ENCODE data around the gene CLTB.
"Not testable (repeated sequence)": the region's sequence is repeated elsewhere in the genome, so short reads cannot be mapped to it uniquely, and the experiment has no call there.

The CLTB gene, protein sequence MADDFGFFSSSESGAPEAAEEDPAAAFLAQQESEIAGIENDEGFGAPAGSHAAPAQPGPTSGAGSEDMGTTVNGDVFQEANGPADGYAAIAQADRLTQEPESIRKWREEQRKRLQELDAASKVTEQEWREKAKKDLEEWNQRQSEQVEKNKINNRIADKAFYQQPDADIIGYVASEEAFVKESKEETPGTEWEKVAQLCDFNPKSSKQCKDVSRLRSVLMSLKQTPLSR

DNA sequence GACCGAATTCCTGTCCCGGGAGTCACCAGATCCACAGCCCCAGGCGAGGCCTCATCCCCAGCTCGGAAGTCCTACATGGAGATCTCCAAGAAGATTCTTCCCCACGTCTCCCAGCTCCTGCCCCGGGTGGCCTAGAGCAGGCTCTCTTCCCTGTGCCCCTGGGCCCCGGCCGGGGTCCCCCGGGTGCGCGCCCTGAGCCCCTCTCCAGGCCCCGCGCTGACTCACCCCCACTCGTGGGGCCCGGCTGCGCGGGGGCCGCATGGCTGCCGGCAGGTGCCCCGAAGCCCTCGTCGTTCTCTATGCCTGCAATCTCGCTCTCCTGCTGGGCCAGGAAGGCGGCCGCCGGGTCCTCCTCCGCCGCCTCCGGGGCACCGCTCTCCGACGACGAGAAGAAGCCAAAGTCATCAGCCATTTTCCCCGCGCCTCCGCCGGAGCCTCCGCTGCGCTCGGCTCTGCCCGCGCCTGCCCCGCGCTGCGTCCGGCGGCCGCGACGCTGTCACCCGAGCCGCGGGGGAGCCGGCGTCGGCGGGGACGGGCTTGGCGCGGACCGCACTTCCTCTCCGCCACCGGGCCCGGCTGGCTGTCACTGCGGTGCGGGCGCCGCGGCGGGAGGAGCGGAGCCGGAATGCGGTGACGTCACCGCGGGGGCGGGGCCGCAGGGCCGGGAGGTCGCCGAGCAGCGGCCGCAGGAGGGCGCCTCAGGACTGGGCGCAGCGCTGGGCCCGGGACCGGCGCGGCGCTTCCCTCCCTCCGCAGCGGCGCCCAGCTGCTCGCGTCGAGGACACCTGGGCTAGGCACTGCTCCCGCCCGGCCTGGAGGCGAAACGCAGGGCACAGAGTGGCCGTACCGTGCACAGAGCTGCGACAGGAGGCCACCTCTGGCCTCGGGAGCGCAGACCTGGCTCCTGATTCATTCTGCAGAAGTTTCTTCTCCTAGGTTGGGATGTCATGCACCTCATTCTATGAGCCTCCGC lies at the start of gene CLTB:
Gene CLTB (minus strand): TSS at position 588 of the 973 bp plus-strand sequence. CDS start 176 bp downstream, at position 412.
- DNase-seq (ENCODE audit: low read depth in 2 of 2, low spot score in 1 of 2) = peak; percentile 70 to 77

DNA sequence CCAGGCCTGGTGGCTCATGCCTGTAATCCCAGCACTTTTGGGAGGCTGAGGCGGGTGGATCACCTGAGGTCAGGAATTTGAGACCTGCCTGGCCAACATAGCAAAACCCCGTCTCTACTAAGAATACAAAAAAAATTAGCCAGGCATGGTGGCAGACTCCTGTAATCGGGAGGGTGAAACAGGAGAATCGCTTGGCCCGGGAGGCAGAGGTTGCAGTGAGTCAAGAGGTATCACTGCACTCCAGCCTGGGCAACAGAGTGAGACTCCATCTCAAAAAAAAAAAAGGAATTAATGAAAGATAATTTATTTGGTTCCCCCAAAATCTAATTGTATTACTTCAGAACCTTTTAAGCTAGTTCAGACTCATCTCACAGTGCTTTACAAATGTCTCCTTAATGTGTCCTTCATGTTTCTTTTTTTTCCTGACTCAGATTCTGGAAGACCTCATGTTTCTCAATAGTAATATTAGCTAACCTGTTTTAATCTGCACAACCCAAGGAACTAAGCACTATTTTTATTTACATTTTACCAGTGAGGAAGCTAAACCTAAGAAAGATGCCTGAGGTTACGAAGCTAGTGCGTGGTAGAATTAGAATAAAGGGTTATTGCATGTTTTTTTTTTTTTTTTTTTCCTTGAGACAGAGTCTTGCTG lies 46.9 kb upstream of the CLTB start:
- no peak for DNase-seq (ENCODE audit: low read depth in 2 of 2, low spot score in 1 of 2)

DNA sequence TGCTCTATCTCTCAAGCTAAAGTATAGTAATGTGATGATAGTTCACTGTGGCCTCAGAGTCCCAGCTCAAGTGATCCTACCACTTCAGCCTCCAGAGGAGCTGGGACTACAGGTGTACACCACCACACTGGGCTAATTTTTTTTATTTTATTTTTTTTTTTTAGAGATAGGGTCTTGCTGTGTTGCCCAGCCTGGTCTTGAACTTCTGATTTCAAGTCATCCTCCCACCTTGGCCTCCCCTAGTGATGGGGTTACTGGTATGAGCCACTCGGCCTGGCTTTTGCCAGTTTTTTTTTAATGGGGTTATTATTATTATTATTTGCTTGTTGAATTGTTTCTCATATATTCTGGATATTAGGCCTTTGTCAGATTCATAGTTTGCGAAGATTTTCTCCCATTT lies 45.0 kb upstream of the CLTB start:
- DNase-seq (ENCODE audit: low read depth in 2 of 2, low spot score in 1 of 2) = no peak

DNA sequence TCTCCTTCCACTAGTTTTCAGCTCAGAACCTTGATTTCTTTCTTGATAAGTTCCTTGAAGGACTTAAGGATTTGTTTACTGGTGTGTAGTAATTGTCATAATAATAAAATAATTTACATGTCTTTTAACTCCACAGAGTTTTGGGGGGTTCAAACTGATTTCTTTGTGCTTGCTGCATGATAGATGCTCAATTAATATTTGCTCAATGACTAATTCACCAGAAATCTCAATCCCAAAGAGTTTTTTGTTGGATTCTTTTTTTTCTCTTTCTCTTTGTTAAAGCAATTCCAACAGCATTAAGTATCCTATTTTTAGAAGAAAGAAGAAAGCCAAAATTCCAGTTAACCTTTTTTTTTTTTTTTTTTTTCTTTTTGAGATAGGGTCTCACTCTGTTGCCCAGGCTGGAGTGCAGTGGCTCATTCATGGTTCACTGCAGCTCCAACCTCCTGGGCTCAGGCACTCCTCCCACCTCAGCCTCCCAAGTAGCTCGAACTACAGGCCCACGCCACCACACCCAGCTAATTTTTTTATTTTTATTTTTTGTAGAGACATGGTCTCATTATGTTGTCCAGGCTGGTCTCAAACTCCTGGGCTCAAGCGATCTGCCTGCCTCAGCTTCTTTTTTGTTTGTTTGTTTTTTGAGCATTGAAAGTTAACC lies 42.7 kb upstream of the CLTB start:
- no peak for DNase-seq (ENCODE audit: low read depth in 2 of 2, low spot score in 1 of 2)

DNA sequence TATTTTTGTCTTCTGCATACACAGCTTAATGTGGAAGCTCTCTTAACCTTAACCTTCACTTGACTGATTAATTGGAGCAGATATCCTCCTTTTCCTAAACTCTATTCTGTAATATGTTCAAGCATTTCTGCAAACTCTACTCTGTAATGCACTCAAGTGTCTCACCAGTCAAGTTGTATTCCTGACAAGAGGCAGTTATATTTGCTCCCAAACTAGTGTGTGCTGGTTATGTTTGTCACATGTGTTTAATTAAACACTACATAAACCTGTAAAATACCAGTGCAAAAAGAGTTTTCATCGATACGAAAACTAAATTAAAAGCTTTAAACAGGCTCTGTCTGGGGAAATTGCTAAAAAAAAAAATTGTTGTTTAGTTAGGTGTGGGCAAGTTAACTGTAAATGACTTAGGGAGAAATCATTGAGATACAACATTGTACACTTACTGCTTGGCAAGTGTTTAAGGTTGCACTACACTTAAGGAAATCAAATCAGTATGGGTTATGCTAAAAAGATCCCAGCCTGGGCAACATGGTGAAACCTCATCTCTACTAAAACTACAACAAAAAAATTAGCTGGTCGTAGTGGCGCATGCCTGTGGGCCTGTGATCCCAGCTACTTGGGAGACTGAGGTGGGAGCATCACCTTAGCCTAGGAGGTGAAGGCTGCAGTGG lies 38.5 kb upstream of the CLTB start:
- DNase-seq (ENCODE audit: low read depth in 2 of 2, low spot score in 1 of 2) = no peak

DNA sequence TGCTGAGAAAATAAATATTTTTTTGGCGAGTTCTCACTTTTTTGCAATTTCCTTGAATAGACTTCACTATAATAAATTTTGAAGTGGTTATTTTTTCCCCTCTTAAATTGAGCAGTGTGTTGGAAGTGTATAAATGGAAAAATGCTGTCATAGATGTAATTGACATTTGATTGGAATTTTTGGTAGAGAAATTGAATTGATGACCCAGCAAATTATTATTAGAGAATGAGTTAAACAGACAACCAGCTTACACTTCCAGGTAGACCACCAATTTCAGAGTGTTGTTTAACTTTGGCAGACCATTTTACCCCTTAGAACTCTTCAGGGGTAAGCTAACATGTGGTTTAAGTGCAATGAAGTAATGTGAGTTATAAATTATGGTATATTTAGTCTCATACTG lies 33.7 kb upstream of the CLTB start:
- DNase-seq (ENCODE audit: low read depth in 2 of 2, low spot score in 1 of 2) = no peak

DNA sequence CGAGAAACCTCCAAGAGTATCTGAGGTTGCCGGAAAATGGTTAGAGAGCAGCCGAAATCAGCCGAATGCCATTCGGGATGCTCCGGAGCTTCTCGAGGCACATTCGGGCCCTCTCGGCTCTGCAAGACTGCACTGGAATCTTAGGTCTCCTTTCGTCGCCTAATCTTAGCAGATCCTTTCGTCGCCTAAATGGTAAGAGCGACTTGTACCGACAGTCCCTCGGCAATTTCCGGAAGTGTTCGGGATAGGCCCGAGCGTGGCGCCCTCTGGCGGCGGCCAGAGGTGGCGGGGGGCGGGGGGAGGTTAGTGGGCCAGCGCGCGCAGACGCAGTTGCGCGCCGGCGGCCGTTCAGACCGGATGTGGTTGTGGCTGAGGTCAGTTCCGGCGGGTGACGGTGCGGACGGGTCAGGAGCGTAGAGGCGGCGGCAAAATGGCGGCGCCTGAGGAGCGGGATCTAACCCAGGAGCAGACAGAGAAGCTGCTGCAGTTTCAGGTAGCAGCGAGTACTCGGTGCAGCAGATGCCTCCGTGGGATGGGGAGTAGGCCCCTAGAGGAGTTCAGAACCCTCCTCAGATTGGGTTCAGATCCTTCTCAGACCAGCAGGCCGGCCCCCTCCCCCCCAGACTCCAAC lies 31.8 kb upstream of the CLTB start, which contains the start of gene FAF2:
Gene FAF2 (plus strand): TSS at position 408 of the 631 bp plus-strand sequence. CDS start 23 bp downstream, at position 431.
- peak; percentile 93 to 96 for DNase-seq (ENCODE audit: low read depth in 2 of 2, low spot score in 1 of 2)

DNA sequence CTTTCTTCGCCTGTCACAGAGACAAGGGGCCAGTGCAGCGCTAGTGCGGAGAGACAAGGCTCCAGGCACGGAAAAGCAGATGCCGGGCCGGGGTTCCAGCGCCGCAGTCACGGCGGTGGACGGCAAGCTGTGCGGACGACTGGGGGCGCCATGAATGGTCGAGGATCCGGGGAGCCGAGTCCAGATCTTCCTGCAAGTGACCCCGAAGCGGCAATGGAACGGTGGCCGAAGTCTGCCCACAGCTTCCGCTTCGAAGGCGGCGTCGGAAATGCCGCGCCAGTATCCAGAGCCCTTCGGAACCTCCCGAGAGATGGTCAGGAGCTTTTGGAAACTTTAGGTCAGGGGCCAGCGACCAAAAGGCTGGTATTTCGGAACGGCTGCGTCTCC lies 31.2 kb upstream of the CLTB start:
- no peak for DNase-seq (ENCODE audit: low read depth in 2 of 2, low spot score in 1 of 2)

DNA sequence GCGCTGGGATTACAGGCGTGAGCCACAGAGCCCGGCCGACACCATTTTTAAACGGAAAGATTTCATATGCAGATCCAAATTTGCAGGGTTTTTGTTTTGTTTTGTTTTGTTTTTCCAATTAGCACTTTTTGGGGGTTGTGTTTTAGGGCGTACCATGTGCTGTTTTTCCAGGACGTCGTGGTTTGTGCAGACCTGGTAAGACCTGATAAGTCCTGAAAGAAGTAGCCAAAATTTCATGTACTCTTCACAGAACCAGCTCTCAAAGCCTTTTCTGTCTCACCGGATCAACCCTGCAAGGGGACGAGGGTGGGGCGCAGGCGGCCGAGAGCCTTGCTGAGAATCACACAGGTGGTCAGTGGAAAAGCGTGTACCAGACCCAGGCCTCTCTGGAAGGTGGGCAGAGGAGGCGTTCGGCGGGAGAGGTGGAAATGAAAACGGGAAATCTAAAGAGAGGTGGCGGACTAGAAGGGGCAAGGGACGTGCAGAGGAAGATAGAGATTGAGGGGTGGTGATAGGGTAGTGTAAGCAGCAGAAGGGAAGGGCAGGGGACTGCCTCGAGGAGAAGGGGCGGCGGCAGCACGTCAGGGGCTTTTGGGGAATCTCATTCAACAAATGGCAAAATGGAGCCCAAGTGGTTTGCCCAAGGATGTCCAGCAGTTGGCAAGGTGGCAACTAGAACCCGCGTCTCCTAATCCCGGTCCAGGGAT lies 30.7 kb upstream of the CLTB start:
- DNase-seq (ENCODE audit: low read depth in 2 of 2, low spot score in 1 of 2) = no peak

DNA sequence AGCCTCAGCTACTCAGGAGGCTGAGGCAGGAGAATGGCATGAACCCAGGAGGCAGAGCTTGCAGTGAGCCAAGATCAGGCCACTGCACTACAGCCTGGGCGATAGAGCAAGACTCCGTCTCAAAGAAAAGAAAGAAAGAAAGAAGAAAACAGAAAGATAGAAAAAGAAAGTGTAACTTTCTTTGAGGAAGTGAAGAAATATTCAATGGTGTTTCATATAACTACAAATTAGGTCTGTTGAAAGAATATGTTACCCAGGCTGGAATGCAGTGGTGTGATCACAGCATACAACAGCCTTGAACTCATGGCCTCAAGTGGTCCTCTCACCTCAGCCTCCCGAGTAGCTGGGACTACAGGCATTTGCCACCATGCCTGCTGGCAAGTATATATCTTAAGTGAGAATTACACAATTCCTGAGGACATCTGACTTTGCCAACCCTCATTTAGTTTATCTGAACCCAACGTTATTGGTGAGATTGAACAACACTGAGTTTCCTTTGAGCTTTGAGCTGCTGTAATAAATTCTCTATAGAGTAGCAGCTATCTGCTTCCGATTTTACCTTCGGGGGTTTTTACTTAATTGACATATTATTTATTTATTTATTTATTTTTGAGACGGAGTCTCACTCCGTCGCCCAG lies 29.8 kb upstream of the CLTB start:
- no peak for DNase-seq (ENCODE audit: low read depth in 2 of 2, low spot score in 1 of 2)

DNA sequence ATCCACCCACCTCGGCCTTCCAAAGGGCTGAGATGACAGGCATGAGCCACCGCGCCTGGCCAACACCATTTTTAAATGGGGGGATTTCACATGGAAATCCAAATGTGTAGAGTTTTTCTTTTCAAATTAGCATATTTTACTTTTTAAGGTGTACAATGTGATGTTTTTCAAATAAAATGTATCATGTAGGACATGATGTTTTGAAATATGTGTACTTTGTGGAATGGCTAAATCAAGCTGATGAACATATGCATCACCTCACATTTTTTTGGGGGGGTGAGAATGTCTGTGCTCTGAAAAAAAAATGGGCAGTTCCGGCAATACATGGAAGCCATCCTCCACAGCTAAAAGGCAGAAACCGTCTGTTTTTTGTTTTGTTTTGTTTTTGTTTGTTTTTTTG lies 28.4 kb upstream of the CLTB start:
- no peak for DNase-seq (ENCODE audit: low read depth in 2 of 2, low spot score in 1 of 2)

DNA sequence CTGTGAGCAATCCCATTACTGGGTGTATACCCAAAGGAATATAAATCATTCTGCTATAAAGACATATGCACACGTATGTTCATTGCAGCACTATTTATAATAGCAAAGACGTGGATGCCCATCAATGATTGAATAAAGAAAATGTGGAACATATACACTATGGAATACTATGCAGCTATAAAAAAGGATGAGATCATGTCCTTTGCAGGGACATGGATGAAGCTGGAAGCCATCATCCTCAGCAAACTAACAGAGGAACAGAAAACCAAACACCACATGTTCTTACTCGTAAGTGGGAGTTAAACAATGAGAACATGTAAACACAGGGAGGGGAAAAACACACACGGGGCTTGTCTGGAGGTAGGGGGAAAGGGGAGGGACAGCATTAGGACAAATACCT lies 26.6 kb upstream of the CLTB start:
- not testable (repeated sequence) for DNase-seq (ENCODE audit: low read depth in 2 of 2, low spot score in 1 of 2)

DNA sequence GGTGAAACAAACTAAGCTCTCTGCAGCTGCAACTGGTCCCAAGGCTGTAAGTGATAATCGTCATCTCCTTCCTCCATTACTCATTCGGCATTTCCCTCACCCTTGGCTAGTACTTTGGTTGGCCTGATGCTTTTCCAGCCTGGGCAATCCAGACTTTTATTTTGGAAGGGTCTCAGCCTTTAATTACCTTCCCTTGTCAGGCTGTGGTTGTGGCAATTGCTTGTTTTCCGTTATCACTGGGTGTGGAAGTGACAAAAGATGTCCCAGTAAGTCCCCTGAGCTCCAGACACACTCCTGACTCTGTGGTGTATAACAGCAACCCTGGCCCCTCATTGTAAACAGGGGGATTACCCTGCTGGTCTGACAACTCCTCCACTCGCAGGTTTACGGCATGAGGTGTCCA lies 25.6 kb upstream of the CLTB start:
- DNase-seq (ENCODE audit: low read depth in 2 of 2, low spot score in 1 of 2) = no peak

DNA sequence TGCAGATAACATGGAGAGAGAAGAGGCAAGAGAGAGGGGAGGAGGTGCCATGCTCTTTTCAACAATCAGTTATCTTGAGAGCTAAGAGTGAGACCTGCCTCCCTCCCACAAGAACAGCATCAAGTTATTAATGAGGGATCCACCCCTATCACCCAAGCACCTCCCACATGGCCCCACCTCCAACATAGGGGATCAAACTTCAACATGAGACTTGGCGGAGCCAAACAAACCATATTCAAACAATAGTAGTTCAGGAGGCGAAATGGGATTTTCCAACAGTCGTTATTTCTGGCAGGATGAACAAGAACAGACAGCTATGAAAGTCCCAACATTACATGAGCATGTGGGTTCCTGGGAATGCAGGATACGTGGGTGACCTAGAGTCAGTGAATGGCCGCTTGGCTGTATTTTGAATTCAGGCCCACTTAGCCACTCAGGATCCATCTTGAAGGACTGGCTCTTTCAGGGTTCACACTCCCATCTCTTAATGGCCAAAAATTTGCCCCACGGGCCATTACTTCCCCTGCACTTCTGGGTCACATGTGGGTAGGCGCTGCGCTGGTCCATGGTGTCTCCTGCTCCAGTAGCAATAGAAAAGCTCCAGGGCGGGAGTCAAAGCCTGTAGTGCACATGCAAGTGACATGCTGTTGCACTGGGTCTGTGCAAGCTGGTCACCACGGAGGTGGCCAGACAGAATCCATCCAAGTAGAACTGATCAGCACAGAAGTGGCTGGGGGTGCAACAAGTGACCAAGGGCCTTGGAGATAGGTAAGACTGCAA lies 24.8 kb upstream of the CLTB start:
- DNase-seq (ENCODE audit: low read depth in 2 of 2, low spot score in 1 of 2) = no peak

DNA sequence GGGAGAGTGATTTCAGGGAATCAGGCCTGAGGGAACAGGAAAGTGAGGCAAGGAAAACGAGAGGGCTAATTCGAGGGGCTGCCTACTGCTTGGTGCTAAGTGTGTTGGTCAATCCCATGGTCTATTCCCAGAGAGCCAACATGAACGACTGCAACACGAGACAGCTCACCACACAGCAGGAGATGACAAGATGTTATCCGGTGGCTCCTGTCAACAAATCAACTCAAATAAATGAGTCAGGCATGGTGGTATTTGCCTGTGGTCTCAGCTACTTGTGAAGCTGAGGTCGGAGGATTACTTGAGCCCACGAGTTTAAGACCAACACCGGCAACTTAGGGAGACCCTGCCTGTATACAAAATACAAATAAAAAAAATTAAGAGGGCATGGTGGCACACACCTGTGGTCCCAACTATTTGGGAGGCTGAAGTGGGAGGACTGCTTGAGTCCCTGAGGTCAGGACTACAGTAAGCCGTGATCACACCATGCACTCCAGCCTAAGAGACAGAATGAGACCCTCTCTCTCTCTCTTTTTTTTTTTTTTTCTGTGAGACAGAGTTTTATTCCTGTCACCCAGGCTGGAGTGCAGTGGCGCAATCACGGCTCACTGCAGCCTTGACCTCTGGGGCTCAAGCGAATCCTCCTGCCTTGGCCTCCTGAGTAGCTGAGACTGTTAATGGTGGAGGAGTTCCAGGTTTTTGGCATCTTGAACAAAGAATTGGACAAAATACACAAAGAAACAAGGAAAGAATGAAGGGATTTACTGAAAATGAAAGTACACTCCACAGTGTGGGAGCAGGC lies 22.8 kb upstream of the CLTB start:
- no peak for DNase-seq (ENCODE audit: low read depth in 2 of 2, low spot score in 1 of 2)

DNA sequence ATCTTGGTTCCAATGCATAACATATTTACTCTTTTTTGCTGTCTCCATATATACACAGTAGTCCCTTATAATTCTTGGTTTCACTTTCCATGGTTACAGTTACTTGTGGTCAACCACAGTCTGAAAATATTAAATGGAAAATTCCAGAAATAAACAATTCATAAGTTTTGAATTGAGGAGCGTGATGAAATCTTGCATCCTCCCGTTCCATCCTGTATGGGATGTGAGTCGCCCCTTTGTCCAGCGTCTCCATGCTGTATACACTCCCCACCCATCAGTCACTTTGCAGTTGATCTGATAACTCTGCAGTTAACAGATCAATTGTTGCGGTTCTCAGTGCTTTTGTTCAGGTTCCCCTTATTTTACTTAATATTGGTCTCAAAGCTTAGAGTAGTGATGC lies 20.3 kb upstream of the CLTB start:
- DNase-seq (ENCODE audit: low read depth in 2 of 2, low spot score in 1 of 2) = no peak

DNA sequence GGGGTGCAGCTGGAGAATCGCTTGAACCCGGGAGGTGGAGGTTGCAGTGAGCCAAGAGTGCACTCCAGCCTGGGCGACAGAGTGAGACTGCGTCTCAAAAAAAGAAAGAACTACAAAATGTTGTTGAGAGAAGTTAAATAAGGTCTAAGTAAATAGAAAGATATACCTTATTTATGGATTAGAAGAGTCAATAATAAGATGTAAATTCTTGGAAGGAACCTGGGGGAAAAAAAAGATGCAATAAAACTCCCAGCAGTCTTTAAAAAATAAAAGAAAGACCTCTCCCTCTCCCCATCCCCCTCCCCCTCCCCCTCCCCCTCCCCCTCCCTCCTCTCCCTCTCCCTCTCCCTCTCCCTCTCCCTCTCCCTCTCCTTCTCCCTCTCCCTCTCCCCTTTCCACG lies 16.4 kb upstream of the CLTB start:
- DNase-seq (ENCODE audit: low read depth in 2 of 2, low spot score in 1 of 2) = no peak

DNA sequence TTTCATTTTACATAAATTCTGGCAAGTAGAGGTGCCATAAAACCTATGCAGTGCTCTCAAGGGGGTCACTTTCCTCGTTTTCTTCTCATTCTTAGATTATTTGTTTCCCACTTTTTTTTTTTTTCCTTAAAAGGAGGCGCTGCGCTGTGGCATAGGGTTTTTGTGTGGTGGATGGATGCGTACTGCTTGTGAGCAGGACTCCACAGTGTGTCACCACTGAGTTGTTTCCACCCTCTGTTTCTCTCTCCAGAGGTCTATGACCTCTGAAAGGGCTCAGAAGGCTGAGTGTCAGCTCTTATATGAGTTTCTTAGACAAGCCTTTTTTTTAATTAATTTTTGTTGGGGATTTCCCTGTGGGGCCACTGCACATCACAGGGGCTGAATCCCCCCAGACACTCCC lies 13.6 kb upstream of the CLTB start:
- DNase-seq (ENCODE audit: low read depth in 2 of 2, low spot score in 1 of 2) = no peak
